ENCODE data around the gene HOXA6.
A peak's percentile ranks its signal among the peaks of the same experiment; 100 is the strongest.

Gene HOXA6

GRCh38 chr7:27107391-27108381, 39.9 kb downstream of the HOXA6 start:
- DNase-seq, result no peak

GRCh38 chr7:27106901-27107240, 40.7 kb downstream of the HOXA6 start:
- no peak for DNase-seq

GRCh38 chr7:27106181-27106900, 41.2 kb downstream of the HOXA6 start:
- peak; percentile 28 for DNase-seq

- DNase-seq, result no peak
Observed at GRCh38 chr7:27105301-27106031, 42.1 kb downstream of the HOXA6 start.

- no peak for DNase-seq
Observed at GRCh38 chr7:27104341-27105058, 43.1 kb downstream of the HOXA6 start.

- DNase-seq, result no peak
Observed at GRCh38 chr7:27103489-27104226, 43.9 kb downstream of the HOXA6 start.

GRCh38 chr7:27102581-27103442, 44.8 kb downstream of the HOXA6 start, which contains the start of gene HOXA2:
Gene HOXA2, minus strand, starts transcription at chr7:27102683. Its CDS starts 183 bp downstream, at chr7:27102500.
- no peak for DNase-seq

- no peak for DNase-seq
Observed at GRCh38 chr7:27101957-27102580, 45.5 kb downstream of the HOXA6 start.

- no peak for DNase-seq
Observed at GRCh38 chr7:27101171-27101956, 46.2 kb downstream of the HOXA6 start.

- no peak for DNase-seq
Observed at GRCh38 chr7:27100694-27101170, 46.8 kb downstream of the HOXA6 start.

- DNase-seq, result no peak
Observed at GRCh38 chr7:27099453-27100370, 47.9 kb downstream of the HOXA6 start.

GRCh38 chr7:27098578-27099451, 48.8 kb downstream of the HOXA6 start:
- DNase-seq, result no peak

- no peak for DNase-seq
Observed at GRCh38 chr7:27097686-27098577, 49.6 kb downstream of the HOXA6 start.

GRCh38 chr7:27096768-27097514, 50.6 kb downstream of the HOXA6 start:
- DNase-seq, result no peak
